Esophagus muscularis mucosa (tissue), 4 donors: ENCODE measurements around the gene KRT71.
A peak's percentile ranks its signal among the peaks of the same experiment; 100 is the strongest.

ENCODE experiments used
- EP300 ChIP-seq: sonication (generic); formaldehyde crosslinking; IDR thresholded peaks from one replicate; pipeline ENCODE4 v1.6.1; 2017; ENCODE audit warnings: antibody characterized with exemption
- POLR2A ChIP-seq: fragments of 450-650 bp; IDR thresholded peaks from one replicate; pipeline ENCODE4 v1.6.1; 2017; ENCODE audit warnings: antibody characterized with exemption, moderate library complexity, mild to moderate bottlenecking, low read depth
- TF ChIP-seq, protein P1 (sequence below), 3 experiments: fragments of 200-600 bp in 2 of 3; fragments of 450-650 bp in 1 of 3; sonication (generic) in 2 of 3; IDR thresholded peaks; one replicate each; pipeline ENCODE4 v1.5.1; 2017 to 2019; ENCODE audit warnings: antibody characterized with exemption in 3 of 3, mild to moderate bottlenecking in 2 of 3, moderate library complexity in 1 of 3

DNA sequence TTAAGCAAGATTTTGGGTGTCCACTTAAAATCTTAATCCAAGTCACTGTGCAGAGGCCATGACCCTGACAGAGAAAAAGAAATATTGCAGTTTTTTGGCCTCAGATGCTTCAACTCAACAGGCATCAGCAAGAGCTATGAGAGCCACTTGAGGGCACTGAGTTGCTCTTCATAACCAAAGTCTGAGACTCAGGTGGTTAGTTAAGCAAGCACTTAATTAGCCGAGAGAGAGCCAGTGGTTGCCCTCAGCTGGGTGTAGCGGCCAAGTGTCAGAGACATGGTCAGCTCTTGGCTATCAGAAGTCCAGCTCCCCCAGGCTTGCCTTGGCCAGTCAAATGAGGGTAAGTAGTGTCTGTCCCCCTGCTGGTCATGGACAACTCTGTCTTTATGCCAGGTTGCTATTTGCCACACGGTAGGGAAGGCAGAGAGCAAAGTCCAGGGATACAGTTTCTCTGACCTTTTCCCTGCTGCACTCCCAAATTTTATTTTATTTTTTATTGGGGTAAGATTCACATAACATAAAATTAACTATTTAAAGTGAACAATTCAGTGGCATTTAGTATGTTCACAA lies 9.0 kb upstream of the KRT71 start:
- no peak for TF ChIP-seq POLR2A
- TF ChIP-seq, protein P1, sequence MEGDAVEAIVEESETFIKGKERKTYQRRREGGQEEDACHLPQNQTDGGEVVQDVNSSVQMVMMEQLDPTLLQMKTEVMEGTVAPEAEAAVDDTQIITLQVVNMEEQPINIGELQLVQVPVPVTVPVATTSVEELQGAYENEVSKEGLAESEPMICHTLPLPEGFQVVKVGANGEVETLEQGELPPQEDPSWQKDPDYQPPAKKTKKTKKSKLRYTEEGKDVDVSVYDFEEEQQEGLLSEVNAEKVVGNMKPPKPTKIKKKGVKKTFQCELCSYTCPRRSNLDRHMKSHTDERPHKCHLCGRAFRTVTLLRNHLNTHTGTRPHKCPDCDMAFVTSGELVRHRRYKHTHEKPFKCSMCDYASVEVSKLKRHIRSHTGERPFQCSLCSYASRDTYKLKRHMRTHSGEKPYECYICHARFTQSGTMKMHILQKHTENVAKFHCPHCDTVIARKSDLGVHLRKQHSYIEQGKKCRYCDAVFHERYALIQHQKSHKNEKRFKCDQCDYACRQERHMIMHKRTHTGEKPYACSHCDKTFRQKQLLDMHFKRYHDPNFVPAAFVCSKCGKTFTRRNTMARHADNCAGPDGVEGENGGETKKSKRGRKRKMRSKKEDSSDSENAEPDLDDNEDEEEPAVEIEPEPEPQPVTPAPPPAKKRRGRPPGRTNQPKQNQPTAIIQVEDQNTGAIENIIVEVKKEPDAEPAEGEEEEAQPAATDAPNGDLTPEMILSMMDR (IDR thresholded peaks at IDR 0.05) = peak in 1 of 3 experiments; percentile 11
- no peak for TF ChIP-seq EP300
